Mesendoderm (in vitro differentiated cells): ENCODE measurements around the gene SLC47A2.

Source experiments
- DNase-seq: peaks from one replicate; pipeline ENCODE4 v3.0.0; 2013
- H2AK5ac ChIP-seq: 2 replicates; pipeline ENCODE4 v1.6.1; 2013; ENCODE audit warnings: low read length, inconsistent platforms
- H2BK120ac ChIP-seq: 2 replicates; pipeline ENCODE4 v1.6.1; 2013; ENCODE audit warnings: low read depth, mild to moderate bottlenecking, low read length, moderate library complexity, mixed read lengths
- H2BK15ac ChIP-seq: replicated peaks from 2 replicates; pipeline ENCODE4 v1.6.1; 2013; ENCODE audit warnings: low read depth, mild to moderate bottlenecking, moderate library complexity
- H2BK5ac ChIP-seq: 2 replicates; pipeline ENCODE4 v1.6.1; 2013; ENCODE audit warnings: low read length, inconsistent platforms
- H3K18ac ChIP-seq: 2 replicates; pipeline ENCODE4 v1.6.1; 2013; ENCODE audit warnings: mild to moderate bottlenecking, low read length, mixed read lengths
- H3K23ac ChIP-seq: one replicate; pipeline ENCODE4 v1.6.1; 2013; ENCODE audit warnings: low read length
- H3K27ac ChIP-seq: 2 replicates; pipeline ENCODE4 v1.5.1; 2013; ENCODE audit warnings: low read depth, mild to moderate bottlenecking, inconsistent platforms, low read length, moderate library complexity
- H3K27me3 ChIP-seq: 2 replicates; pipeline ENCODE4 v1.6.1; 2013; ENCODE audit warnings: low read length, control low read depth, mild to moderate bottlenecking, inconsistent platforms; ENCODE audit not compliant: insufficient read depth, poor library complexity
- H3K36me3 ChIP-seq: 2 replicates; pipeline ENCODE4 v1.6.1; 2013; ENCODE audit warnings: low read length, inconsistent platforms; ENCODE audit not compliant: control insufficient read depth, insufficient read depth
- H3K4ac ChIP-seq: one replicate; pipeline ENCODE4 v1.6.1; 2013; ENCODE audit warnings: low read depth, mild to moderate bottlenecking, low read length, moderate library complexity
- H3K4me1 ChIP-seq: 2 replicates; pipeline ENCODE4 v1.6.1; 2013; ENCODE audit warnings: low read depth, low read length, inconsistent platforms; ENCODE audit not compliant: control insufficient read depth
- H3K4me2 ChIP-seq: 2 replicates; pipeline ENCODE4 v1.6.1; 2013; ENCODE audit warnings: low read length
- H3K4me3 ChIP-seq: 2 replicates; pipeline ENCODE4 v1.5.1; 2013; ENCODE audit warnings: mild to moderate bottlenecking, low read length
- H3K56ac ChIP-seq: one replicate; pipeline ENCODE4 v1.6.1; 2013; ENCODE audit warnings: low read length
- H3K79me1 ChIP-seq: 2 replicates; pipeline ENCODE4 v1.6.1; 2013; ENCODE audit warnings: low read length, inconsistent platforms
- H3K79me2 ChIP-seq: 2 replicates; pipeline ENCODE4 v1.6.1; 2013; ENCODE audit warnings: mild to moderate bottlenecking, low read length; ENCODE audit not compliant: control insufficient read depth, insufficient read depth
- H3K9ac ChIP-seq: 2 replicates; pipeline ENCODE4 v1.6.1; 2013; ENCODE audit warnings: low read length, inconsistent platforms
- H4K5ac ChIP-seq: one replicate; pipeline ENCODE4 v1.6.1; 2013; ENCODE audit warnings: low read length
- H4K8ac ChIP-seq: one replicate; pipeline ENCODE4 v1.6.1; 2013; ENCODE audit warnings: low read depth, mild to moderate bottlenecking, control low read depth, low read length, moderate library complexity
- whole genome bisulfite sequencing: extraction: QIAGEN DNeasy Blood & Tissue Kit; methylation state at CpG from one replicate; pipeline ENCODE4 v1.1.7; 2013; ENCODE audit warnings: low lambda C conversion rate, missing lambda C conversion rate; ENCODE audit not compliant: insufficient coverage; ENCODE audit errors: extremely low coverage; 5-methylcytosine and 5-hydroxymethylcytosine counted together

Gene SLC47A2

GRCh38 chr17:19712436-19713004, 3.9 kb downstream of the SLC47A2 start:
- H4K8ac ChIP-seq: no peak overlapping the region
- no peak overlapping the region for H2BK5ac ChIP-seq
- no peak overlapping the region for H3K56ac ChIP-seq
- no CpG with 5 or more reads among the region's 12 CpGs for WGBS
- no peak overlapping the region for H3K27ac ChIP-seq
- no peak overlapping the region for H3K4me2 ChIP-seq
- no peaks in the 10 kb centered on the region for H3K79me1 ChIP-seq
- no peak overlapping the region for H3K4ac ChIP-seq
- H3K27me3 ChIP-seq: no peaks in the 10 kb centered on the region
- no peak overlapping the region for H3K4me3 ChIP-seq
- DNase-seq: no peak
- H3K23ac ChIP-seq: no peak overlapping the region
- H2BK15ac ChIP-seq: no peak overlapping the region
- no peak overlapping the region for H3K18ac ChIP-seq
- no peaks in the 10 kb centered on the region for H3K4me1 ChIP-seq
- no peaks in the 10 kb centered on the region for H3K36me3 ChIP-seq
- H2AK5ac ChIP-seq: no peak overlapping the region
- no peak overlapping the region for H2BK120ac ChIP-seq
- no peak overlapping the region for H3K9ac ChIP-seq
- H3K79me2 ChIP-seq: no peaks in the 10 kb centered on the region
- no peak overlapping the region for H4K5ac ChIP-seq

GRCh38 chr17:19709841-19710240, 6.5 kb downstream of the SLC47A2 start:
- H2BK120ac ChIP-seq: no peak overlapping the region
- H3K79me1 ChIP-seq: no peaks in the 10 kb centered on the region
- H4K5ac ChIP-seq: no peak overlapping the region
- H3K4me2 ChIP-seq: no peak overlapping the region
- no CpG with 5 or more reads among the region's 3 CpGs for WGBS
- H3K36me3 ChIP-seq: no peaks in the 10 kb centered on the region
- no peak overlapping the region for H3K4ac ChIP-seq
- no peak overlapping the region for H4K8ac ChIP-seq
- H3K27me3 ChIP-seq: no peaks in the 10 kb centered on the region
- no peaks in the 10 kb centered on the region for H3K4me1 ChIP-seq
- H2AK5ac ChIP-seq: no peak overlapping the region
- no peaks in the 10 kb centered on the region for H3K79me2 ChIP-seq
- no peak overlapping the region for H3K56ac ChIP-seq
- no peak overlapping the region for H3K27ac ChIP-seq
- DNase-seq: no peak
- no peak overlapping the region for H3K4me3 ChIP-seq
- no peak overlapping the region for H3K18ac ChIP-seq
- H3K23ac ChIP-seq: no peak overlapping the region
- H3K9ac ChIP-seq: no peak overlapping the region
- no peak overlapping the region for H2BK15ac ChIP-seq
- no peak overlapping the region for H2BK5ac ChIP-seq

- Histone ChIP-seq H3K23ac (no peak overlapping the region), H3K9ac (no peak overlapping the region), H3K18ac (no peak overlapping the region), H3K79me2 (no peaks in the 10 kb centered on the region), H3K4me3 (no peak overlapping the region), H4K5ac (no peak overlapping the region), H2BK120ac (no peak overlapping the region), H2BK5ac (no peak overlapping the region), H3K27ac (no peak overlapping the region), H2BK15ac (no peak overlapping the region), H3K4ac (no peak overlapping the region), H3K36me3 (no peaks in the 10 kb centered on the region), H3K79me1 (no peaks in the 10 kb centered on the region), H4K8ac (no peak overlapping the region), H3K4me2 (no peak overlapping the region), H3K4me1 (peaks cover 4% of the 10 kb centered on the region), H3K27me3 (no peaks in the 10 kb centered on the region), H2AK5ac (no peak overlapping the region), H3K56ac (no peak overlapping the region)
- WGBS: no CpG with 5 or more reads among the region's 6 CpGs
- DNase-seq: no peak
These were observed 7.8 kb downstream of the SLC47A2 start for GRCh38 chr17:19708431-19709175.

GRCh38 chr17:19707728-19708221, 8.6 kb downstream of the SLC47A2 start:
- H3K36me3 ChIP-seq: no peaks in the 10 kb centered on the region
- no peak overlapping the region for H4K5ac ChIP-seq
- H3K18ac ChIP-seq: no peak overlapping the region
- H3K4me3 ChIP-seq: no peak overlapping the region
- H2AK5ac ChIP-seq: no peak overlapping the region
- H3K56ac ChIP-seq: no peak overlapping the region
- H3K4me2 ChIP-seq: no peak overlapping the region
- DNase-seq: no peak
- no peak overlapping the region for H2BK15ac ChIP-seq
- H3K4ac ChIP-seq: no peak overlapping the region
- no peak overlapping the region for H2BK120ac ChIP-seq
- no CpG with 5 or more reads among the region's 11 CpGs for WGBS
- no peak overlapping the region for H3K23ac ChIP-seq
- H3K79me2 ChIP-seq: no peaks in the 10 kb centered on the region
- H3K27ac ChIP-seq: no peak overlapping the region
- no peaks in the 10 kb centered on the region for H3K27me3 ChIP-seq
- no peak overlapping the region for H3K9ac ChIP-seq
- H3K4me1 ChIP-seq: peaks cover 7% of the 10 kb centered on the region
- H3K79me1 ChIP-seq: no peaks in the 10 kb centered on the region
- no peak overlapping the region for H2BK5ac ChIP-seq
- H4K8ac ChIP-seq: no peak overlapping the region

- Histone ChIP-seq H2BK5ac (no peak overlapping the region), H3K56ac (no peak overlapping the region), H2AK5ac (no peak overlapping the region), H3K36me3 (no peaks in the 10 kb centered on the region), H3K27ac (no peak overlapping the region), H3K27me3 (no peaks in the 10 kb centered on the region), H3K9ac (no peak overlapping the region), H4K5ac (no peak overlapping the region), H2BK15ac (no peak overlapping the region), H3K79me1 (no peaks in the 10 kb centered on the region), H3K79me2 (no peaks in the 10 kb centered on the region), H2BK120ac (no peak overlapping the region), H3K18ac (no peak overlapping the region), H3K4ac (no peak overlapping the region), H3K4me1 (peaks cover 7% of the 10 kb centered on the region), H3K4me3 (no peak overlapping the region), H3K23ac (no peak overlapping the region), H3K4me2 (no peak overlapping the region), H4K8ac (no peak overlapping the region)
- no CpG with 5 or more reads among the region's 12 CpGs for WGBS
- DNase-seq: no peak
These were observed 9.3 kb downstream of the SLC47A2 start for GRCh38 chr17:19706791-19707727.
